Subcutaneous abdominal adipose tissue (tissue), 5 donors: ENCODE data around the gene VAC14.

Experiments
- H3K27ac ChIP-seq: one replicate; pipeline ENCODE4 v1.7.0; 2013; ENCODE audit warnings: low read depth, mild to moderate bottlenecking, inconsistent platforms, low read length, moderate library complexity
- H3K27me3 ChIP-seq, 5 donors: one replicate each; pipeline ENCODE4 v1.7.0; 2013; ENCODE audit warnings: low read length in 5 of 5, inconsistent platforms in 1 of 5; ENCODE audit not compliant: control insufficient read depth in 5 of 5, insufficient read depth in 4 of 5
- H3K36me3 ChIP-seq, 5 donors: one replicate each; pipeline ENCODE4 v1.7.0; 2013; ENCODE audit warnings: low read length in 5 of 5; ENCODE audit not compliant: control insufficient read depth in 5 of 5, insufficient read depth in 5 of 5
- H3K4me1 ChIP-seq, 5 donors: one replicate each; pipeline ENCODE4 v1.7.0; 2013; ENCODE audit warnings: low read length in 5 of 5, mild to moderate bottlenecking in 3 of 5, moderate library complexity in 1 of 5; ENCODE audit not compliant: control insufficient read depth in 5 of 5, insufficient read depth in 5 of 5
- H3K4me3 ChIP-seq, 5 donors: one replicate each; pipeline ENCODE4 v1.7.0; 2013; ENCODE audit warnings: low read length in 5 of 5, low read depth in 1 of 5
- H3K9ac ChIP-seq, 5 donors: one replicate each; pipeline ENCODE4 v1.7.0; 2013; ENCODE audit warnings: low read length in 5 of 5, mild to moderate bottlenecking in 4 of 5, moderate library complexity in 3 of 5
- H3K9me3 ChIP-seq, 5 donors: one replicate each; pipeline ENCODE4 v1.7.0; 2013; ENCODE audit warnings: low read length in 5 of 5; ENCODE audit not compliant: control insufficient read depth in 5 of 5
- donor health status: healthy.
- donor health status: healthy.
- donor health status: healthy.
- donor health status: healthy.
- donor health status: healthy.

Gene VAC14

GRCh38 chr16:70804153-70804733, 3.3 kb upstream of the VAC14 start:
- no peak overlapping the region for H3K27ac ChIP-seq

GRCh38 chr16:70803319-70803718, 2.4 kb upstream of the VAC14 start:
- peaks cover 3 to 14% (median 9%) of the 10 kb centered on the region in 5 donors for H3K9me3 ChIP-seq

More at GRCh38 chr16:70804153-70804733, 3.3 kb upstream of the VAC14 start:
- Histone ChIP-seq H3K4me3 (no peak overlapping the region), H3K4me1 (peaks cover 4 to 20% (median 20%) of the 10 kb centered on the region in 5 donors), H3K36me3 (no peaks in the 10 kb centered on the region), H3K9me3 (peaks cover 3 to 14% (median 9%) of the 10 kb centered on the region in 5 donors), H3K9ac (no peak overlapping the region), H3K27me3 (peaks cover 0 to 15% (median 5%) of the 10 kb centered on the region in 5 donors)

DNA sequence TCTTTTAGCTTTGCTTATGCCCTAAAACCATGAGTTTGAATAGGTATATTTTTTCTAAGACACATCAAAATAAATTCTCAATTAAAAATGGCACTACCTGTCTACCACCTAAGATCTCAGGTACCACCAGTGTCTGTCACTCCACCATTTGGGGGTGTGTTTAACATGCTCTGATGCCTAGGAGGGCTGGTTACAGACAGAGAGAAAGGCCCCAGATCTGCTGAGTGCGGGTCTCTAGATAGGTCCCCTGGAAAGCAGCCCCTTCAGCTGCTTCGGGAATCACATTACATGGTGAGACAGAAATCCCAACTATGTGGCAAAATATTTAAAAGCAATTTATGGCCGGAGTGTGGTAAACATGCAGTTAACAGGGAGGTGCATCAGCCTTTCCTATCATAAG, 653 bp upstream of the VAC14 start:
- no peak overlapping the region for H3K27ac ChIP-seq
- H3K9me3 ChIP-seq, result peaks cover 3 to 14% (median 9%) of the 10 kb centered on the region in 5 donors
- H3K4me1 ChIP-seq, result peaks cover 4 to 26% (median 22%) of the 10 kb centered on the region in 5 donors
- H3K27me3 ChIP-seq, result peaks cover 0 to 4% (median 0%) of the 10 kb centered on the region in 5 donors
- H3K4me3 ChIP-seq, result peak overlapping the region; percentile 78 to 96 (median 91)
- peaks cover 0 to 10% (median 7%) of the 10 kb centered on the region in 5 donors for H3K36me3 ChIP-seq
- H3K9ac ChIP-seq, result peak overlapping the region in 1 of 5 donors; percentile 92

More at GRCh38 chr16:70803319-70803718, 2.4 kb upstream of the VAC14 start:
- no peak overlapping the region for H3K4me3 ChIP-seq
- H3K9ac ChIP-seq, result no peak overlapping the region
- peaks cover 0 to 6% (median 3%) of the 10 kb centered on the region in 5 donors for H3K36me3 ChIP-seq
- peaks cover 4 to 23% (median 22%) of the 10 kb centered on the region in 5 donors for H3K4me1 ChIP-seq
- H3K27me3 ChIP-seq, result peaks cover 0 to 13% (median 0%) of the 10 kb centered on the region in 5 donors
- no peak overlapping the region for H3K27ac ChIP-seq

DNA sequence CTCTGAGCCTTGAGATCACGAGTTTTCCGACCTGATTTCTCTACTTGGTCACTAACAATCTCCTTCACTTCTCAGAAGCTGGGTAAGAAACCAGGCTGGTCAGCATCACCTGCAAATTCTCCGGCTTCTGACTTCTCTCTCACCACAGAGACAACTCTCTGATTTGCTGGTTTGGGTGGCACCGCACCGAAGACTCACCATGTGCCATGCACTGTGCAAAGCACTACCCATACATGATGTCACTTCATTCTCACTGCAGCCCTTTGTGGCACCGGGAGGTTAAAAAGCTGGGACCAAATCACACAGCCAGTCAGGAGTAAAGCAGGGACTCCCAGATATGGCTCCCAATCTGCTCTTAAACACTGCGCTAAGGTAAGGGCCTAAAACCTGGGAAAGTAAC, 647 bp downstream of the VAC14 start:
- H3K27ac ChIP-seq, result peak overlapping the region; percentile 30
- H3K9ac ChIP-seq, result peak overlapping the region; percentile 88 to 95 (median 92)

DNA sequence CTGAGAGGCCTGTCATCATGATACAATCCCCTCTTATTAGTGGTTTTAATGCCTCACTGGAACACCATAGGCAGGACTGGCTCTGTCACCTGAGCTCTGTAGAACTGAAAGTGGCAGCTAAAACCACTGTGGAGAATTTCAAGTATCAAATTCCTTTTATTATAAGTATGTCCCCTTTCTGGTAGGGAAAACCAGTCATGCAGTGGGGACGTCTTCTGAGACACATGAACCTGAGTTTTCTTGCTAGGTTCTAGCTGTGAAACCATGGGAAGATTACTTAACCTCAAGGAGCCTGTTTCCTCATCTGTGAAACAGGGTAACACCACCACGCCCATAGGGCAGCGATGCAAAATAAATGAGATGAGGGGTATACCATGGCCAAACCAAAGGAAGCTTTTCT, 4.7 kb downstream of the VAC14 start:
- H3K9ac ChIP-seq, result no peak overlapping the region
- H3K27ac ChIP-seq, result no peak overlapping the region
- H3K36me3 ChIP-seq, result peaks cover 0 to 10% (median 7%) of the 10 kb centered on the region in 5 donors
- peaks cover 4 to 24% (median 20%) of the 10 kb centered on the region in 5 donors for H3K4me1 ChIP-seq
- no peak overlapping the region for H3K4me3 ChIP-seq
- H3K9me3 ChIP-seq, result peaks cover 0 to 2% (median 0%) of the 10 kb centered on the region in 5 donors
- no peaks in the 10 kb centered on the region for H3K27me3 ChIP-seq

More for the DNA sequence above, 647 bp downstream of the VAC14 start:
- peaks cover 0 to 10% (median 7%) of the 10 kb centered on the region in 5 donors for H3K36me3 ChIP-seq
- peaks cover 0 to 3% (median 0%) of the 10 kb centered on the region in 5 donors for H3K27me3 ChIP-seq
- peaks cover 3 to 14% (median 9%) of the 10 kb centered on the region in 5 donors for H3K9me3 ChIP-seq
- peaks cover 4 to 26% (median 22%) of the 10 kb centered on the region in 5 donors for H3K4me1 ChIP-seq
- peak overlapping the region; percentile 90 to 98 (median 93) for H3K4me3 ChIP-seq

GRCh38 chr16:70795296-70795912, 5.6 kb downstream of the VAC14 start:
- Histone ChIP-seq H3K27me3 (no peaks in the 10 kb centered on the region), H3K9me3 (peaks cover 0 to 2% (median 0%) of the 10 kb centered on the region in 5 donors), H3K4me3 (no peak overlapping the region), H3K36me3 (peaks cover 0 to 10% (median 7%) of the 10 kb centered on the region in 5 donors), H3K27ac (no peak overlapping the region), H3K9ac (no peak overlapping the region), H3K4me1 (peaks cover 4 to 17% (median 14%) of the 10 kb centered on the region in 5 donors)

DNA sequence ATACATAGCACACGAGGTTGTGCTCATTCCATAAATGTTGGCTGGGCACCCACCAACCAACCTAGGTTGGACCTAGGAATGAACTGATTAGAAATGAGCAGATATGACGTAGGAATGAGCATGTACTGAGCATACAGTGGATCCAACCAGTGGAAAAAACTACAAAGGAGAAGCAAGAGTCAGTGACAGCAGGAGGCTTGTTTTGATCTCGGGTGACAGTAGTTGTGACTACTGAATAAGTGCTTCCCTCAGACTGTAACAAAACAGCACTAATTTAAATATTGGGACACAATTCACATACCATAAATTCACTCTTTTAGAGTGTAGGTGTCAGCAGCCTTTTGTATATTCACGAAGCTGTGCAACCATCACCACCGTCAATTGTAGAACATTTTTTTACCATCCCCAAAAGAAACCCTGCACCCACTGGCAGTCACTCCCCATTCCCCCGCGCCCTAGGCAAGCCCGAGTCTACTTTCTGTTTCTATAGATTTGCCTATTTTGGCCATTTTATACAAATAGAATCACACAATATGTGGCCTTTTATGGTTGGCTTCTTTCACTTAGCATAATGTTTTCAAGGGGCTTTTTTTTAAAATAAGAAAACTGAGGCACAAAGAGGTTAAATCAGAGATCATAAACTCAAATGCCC, 7.0 kb downstream of the VAC14 start:
- Histone ChIP-seq H3K4me3 (no peak overlapping the region), H3K9me3 (peaks cover 0 to 2% (median 0%) of the 10 kb centered on the region in 5 donors), H3K9ac (no peak overlapping the region), H3K4me1 (peaks cover 0 to 3% (median 0%) of the 10 kb centered on the region in 5 donors), H3K36me3 (peaks cover 0 to 11% (median 8%) of the 10 kb centered on the region in 5 donors), H3K27me3 (no peaks in the 10 kb centered on the region), H3K27ac (no peak overlapping the region)

DNA sequence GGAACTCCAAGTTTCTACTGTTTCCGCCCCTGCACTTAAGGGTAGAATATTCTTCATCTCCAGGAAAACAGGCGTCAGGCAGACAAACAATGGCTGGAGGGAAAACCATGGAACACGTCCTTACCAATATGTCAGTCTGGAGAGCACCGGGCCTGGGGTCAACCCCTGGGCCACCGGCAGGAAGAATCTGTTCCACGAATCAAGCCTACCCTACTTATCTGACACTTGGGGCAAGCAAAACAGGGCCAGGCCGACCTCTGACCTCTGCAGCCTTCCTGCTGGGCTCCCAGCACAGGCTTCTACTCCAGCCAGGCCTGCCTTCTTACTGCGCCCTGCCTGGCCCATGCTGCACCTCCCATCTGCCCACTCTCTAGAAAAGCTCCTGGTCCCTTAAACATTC, 10.1 kb downstream of the VAC14 start:
- no peak overlapping the region for H3K9ac ChIP-seq
- H3K27me3 ChIP-seq, result no peaks in the 10 kb centered on the region
- H3K4me3 ChIP-seq, result no peak overlapping the region

DNA sequence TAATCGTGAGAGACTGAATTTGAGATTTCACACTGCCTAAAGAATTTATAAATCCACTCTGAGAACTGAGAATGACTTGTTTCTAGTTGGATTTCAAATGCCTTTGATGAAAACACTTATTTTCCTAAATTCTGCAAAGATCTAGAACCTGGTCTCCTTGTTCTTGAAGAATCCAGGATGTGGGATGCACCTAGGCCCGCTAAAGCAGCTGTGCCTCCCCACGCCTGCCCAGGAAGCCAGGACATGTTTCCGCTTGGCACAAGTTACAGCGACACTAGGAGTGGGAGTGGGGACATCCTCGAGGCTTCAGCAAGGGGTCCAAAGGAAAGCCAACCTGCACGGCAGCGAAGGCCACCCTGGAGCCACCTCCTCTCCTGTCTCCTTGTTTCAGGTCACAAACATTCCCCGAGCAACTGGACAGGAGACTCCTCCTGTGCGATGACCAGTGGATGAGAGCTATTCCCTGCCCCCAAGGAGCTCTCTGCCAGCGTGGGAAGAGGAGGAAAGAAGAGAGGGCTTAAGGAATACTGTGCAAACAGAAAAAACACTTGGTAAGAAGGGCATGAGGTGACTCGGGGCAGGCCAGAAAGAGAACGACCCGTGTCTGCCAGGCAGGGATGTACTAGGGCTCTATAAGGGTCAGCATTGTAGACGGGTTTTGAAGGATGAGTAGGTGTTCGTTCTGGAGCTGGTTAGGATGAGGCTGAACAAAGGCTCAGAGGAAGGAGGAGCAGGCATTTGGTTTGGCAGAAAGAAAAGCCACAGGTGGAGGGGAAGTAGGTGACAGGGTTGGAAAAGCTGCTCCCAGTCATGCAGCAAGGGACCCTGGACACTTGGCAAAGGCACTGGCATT, 11.1 kb downstream of the VAC14 start:
- Histone ChIP-seq H3K9me3 (no peaks in the 10 kb centered on the region), H3K9ac (no peak overlapping the region), H3K36me3 (peaks cover 0 to 40% (median 18%) of the 10 kb centered on the region in 5 donors), H3K4me1 (peaks cover 0 to 3% (median 0%) of the 10 kb centered on the region in 5 donors), H3K4me3 (no peak overlapping the region), H3K27me3 (no peaks in the 10 kb centered on the region), H3K27ac (no peak overlapping the region)

More for the DNA sequence above, 10.1 kb downstream of the VAC14 start:
- Histone ChIP-seq H3K4me1 (no peaks in the 10 kb centered on the region), H3K27ac (no peak overlapping the region), H3K9me3 (no peaks in the 10 kb centered on the region), H3K36me3 (peaks cover 0 to 30% (median 9%) of the 10 kb centered on the region in 5 donors)
